ENCODE measurements around the gene PTGER4.

DNA sequence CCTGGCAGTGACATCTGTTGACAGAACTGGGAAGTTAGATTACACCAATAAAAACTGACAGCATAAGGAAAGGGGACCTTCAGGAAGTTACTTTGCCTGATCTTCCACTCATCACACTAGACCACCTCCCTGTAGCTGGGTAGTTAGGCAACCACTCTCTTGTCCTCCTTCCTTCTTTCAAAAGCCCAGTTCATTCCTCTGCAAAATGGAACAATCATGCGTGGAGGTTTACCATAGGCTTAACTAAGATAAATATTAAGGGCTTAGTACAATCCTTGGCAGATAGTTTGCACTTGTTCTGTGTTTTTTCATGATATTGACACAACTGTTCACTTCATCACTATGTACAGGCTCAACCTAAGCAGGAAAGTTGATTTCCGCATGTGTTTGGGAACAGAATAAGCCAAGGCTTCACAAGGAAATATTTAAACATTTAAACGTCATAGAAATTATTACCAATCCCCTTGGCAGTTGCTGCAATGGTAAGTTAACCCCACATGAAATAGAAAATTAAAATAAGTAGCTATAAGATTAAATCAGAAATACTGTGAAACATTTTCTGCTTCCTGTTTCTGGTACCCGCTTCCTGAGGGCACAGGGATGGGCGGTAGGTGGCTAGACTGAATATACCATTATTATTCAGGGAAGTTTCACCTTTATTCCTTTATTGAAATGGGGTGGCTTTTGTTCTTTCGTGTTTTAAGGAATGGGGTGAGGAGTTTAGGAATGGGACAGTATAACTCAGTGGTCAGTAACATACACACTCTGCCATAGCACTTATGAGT, 9.9 kb upstream of the PTGER4 start:
- TF ChIP-seq, protein P1, sequence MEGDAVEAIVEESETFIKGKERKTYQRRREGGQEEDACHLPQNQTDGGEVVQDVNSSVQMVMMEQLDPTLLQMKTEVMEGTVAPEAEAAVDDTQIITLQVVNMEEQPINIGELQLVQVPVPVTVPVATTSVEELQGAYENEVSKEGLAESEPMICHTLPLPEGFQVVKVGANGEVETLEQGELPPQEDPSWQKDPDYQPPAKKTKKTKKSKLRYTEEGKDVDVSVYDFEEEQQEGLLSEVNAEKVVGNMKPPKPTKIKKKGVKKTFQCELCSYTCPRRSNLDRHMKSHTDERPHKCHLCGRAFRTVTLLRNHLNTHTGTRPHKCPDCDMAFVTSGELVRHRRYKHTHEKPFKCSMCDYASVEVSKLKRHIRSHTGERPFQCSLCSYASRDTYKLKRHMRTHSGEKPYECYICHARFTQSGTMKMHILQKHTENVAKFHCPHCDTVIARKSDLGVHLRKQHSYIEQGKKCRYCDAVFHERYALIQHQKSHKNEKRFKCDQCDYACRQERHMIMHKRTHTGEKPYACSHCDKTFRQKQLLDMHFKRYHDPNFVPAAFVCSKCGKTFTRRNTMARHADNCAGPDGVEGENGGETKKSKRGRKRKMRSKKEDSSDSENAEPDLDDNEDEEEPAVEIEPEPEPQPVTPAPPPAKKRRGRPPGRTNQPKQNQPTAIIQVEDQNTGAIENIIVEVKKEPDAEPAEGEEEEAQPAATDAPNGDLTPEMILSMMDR (conservative IDR thresholded peaks at IDR 0.05; ENCODE audit: low read length): 0 out of 2 replicates have a peak, but pooled peaks have one; percentile 26
- no peak for TF ChIP-seq EZH2phosphoT487 (IDR thresholded peaks at IDR 0.05; ENCODE audit: borderline replicate concordance)

Measured in Loucy (cell line).